ENCODE results near the gene PAXX. TPM values are rescaled to one million over a fixed set of nuclear protein-coding genes. Genes with fewer than 3 reads are reported as not detected.

The PAXX gene
- total RNA-seq, 1 experiment from 2014 or later: 89.0 TPM

DNA sequence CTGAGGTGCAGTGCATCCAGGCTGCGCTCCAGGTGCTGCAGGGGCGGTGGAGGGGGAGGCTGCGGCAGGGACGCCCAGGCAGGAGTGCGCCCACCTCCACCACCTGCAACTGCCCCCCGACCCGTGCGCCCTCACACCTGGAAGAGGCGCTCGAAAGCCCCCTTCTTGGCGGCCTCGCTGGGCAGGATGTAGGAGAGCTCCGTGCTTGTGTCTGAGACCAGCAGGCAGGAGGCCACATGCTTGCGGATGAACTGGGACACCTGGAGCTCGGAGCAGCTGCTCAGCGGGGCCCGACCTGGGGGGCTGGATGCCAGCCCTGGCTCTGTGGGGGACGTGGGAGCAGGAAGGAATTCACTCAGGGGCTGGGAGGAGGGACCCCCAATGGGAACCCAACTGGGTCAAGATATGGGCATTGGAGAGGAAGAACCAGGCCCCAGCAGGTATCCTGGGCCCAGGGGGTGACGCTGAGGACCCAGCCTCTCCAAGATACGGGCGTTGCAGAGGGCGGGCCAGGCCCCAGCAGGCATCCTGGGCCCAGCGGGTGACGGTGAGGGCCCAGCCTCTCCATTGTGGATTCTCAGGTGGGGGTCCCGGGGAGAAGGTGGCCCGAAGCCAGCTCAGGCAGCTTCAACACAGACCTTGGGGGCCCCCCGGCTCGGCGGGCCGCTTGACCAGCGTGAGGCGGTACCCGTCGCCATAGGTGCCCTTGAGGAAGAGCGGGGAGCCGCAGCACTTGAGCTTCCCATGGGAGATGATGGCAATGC is 22.7 kb downstream of the PAXX start:
- Histone ChIP-seq H3K9me2 (ENCODE audit: insufficient read depth) (no peaks in the 10 kb centered on the region), H3K9ac (ENCODE audit: low read length) (no peak overlapping the region), H3K27me3 (ENCODE audit: insufficient read depth, low read length) (no peaks in the 10 kb centered on the region), H3K4me3 (replicated peaks in 1 of 2; ENCODE audit: low read depth in 1 of 2, low read length in 2 of 2) (no peak overlapping the region), H3K36me3 (ENCODE audit: control insufficient read depth in 1 of 2, insufficient read depth in 2 of 2, low read length in 2 of 2) (peaks cover 19 to 34% of the 10 kb centered on the region in 2 experiments; a peak in 3 of 4 replicates), H2AFZ (ENCODE audit: low read depth, low read length, poor library complexity, severe bottlenecking) (no peak overlapping the region), H3K27ac (ENCODE audit: low read depth, low read length) (no peak overlapping the region), H3K4me2 (ENCODE audit: low read length) (no peak overlapping the region), H3K4me1 (ENCODE audit: control insufficient read depth in 1 of 2, insufficient read depth in 2 of 2, low read length in 2 of 2) (no peaks in the 10 kb centered on the region), H4K20me1 (ENCODE audit: insufficient read depth) (no peaks in the 10 kb centered on the region), H3K9me3 (ENCODE audit: control insufficient read depth in 1 of 2, insufficient read depth in 1 of 2, low read depth in 1 of 2, low read length in 2 of 2) (no peaks in the 10 kb centered on the region), H3K79me2 (ENCODE audit: insufficient read depth, low read length) (no peaks in the 10 kb centered on the region)
- RAD21 ChIA-PET (ENCODE audit: low non-redundant PET in 1 of 2, low total read pairs in 2 of 2, uncharacterized antibody in 2 of 2, unreplicated experiment in 2 of 2): no interaction called here
- TF ChIP-seq SRF (IDR thresholded peaks at IDR 0.05; ENCODE audit: low read depth) (no peak), POLR2AphosphoS5 (IDR thresholded peaks at IDR 0.05; ENCODE audit: low read depth, low read length) (no peak), SIN3A (IDR thresholded peaks at IDR 0.05; ENCODE audit: low read depth) (no peak), FOSL1 (IDR thresholded peaks at IDR 0.05; ENCODE audit: low read depth) (no peak), CEBPB (IDR thresholded peaks at IDR 0.05; ENCODE audit: low read depth) (no peak), ELF1 (IDR thresholded peaks at IDR 0.05; ENCODE audit: borderline replicate concordance, low read depth) (no peak), YY1 (IDR thresholded peaks at IDR 0.05; ENCODE audit: extremely low read depth, insufficient replicate concordance, low read depth, low read length) (no peak)
- TF ChIP-seq, protein P1, sequence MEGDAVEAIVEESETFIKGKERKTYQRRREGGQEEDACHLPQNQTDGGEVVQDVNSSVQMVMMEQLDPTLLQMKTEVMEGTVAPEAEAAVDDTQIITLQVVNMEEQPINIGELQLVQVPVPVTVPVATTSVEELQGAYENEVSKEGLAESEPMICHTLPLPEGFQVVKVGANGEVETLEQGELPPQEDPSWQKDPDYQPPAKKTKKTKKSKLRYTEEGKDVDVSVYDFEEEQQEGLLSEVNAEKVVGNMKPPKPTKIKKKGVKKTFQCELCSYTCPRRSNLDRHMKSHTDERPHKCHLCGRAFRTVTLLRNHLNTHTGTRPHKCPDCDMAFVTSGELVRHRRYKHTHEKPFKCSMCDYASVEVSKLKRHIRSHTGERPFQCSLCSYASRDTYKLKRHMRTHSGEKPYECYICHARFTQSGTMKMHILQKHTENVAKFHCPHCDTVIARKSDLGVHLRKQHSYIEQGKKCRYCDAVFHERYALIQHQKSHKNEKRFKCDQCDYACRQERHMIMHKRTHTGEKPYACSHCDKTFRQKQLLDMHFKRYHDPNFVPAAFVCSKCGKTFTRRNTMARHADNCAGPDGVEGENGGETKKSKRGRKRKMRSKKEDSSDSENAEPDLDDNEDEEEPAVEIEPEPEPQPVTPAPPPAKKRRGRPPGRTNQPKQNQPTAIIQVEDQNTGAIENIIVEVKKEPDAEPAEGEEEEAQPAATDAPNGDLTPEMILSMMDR (IDR thresholded peaks at IDR 0.05 in 2 of 3, conservative IDR thresholded peaks at IDR 0.05 in 1 of 3; ENCODE audit: borderline replicate concordance in 1 of 3, insufficient read depth in 1 of 3, low read depth in 2 of 3, low read length in 2 of 3): no peak
- TF ChIP-seq, protein P2, sequence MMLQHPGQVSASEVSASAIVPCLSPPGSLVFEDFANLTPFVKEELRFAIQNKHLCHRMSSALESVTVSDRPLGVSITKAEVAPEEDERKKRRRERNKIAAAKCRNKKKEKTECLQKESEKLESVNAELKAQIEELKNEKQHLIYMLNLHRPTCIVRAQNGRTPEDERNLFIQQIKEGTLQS (IDR thresholded peaks at IDR 0.05): no peak
- no peak for ATAC-seq
- DNase-seq (ENCODE audit: low read depth, low spot score): no peak
- intact Hi-C loops (cut with micrococcal nuclease): no loop called here
- no TSS peak for BruUV-seq (replicated peaks)
- POLR2A ChIA-PET: no interaction called here
- CTCF ChIA-PET: no interaction called here

All from HCT116 (cell line).